Fibroblast of upper back skin (primary cell): Measurements from ENCODE around the gene KCNMA1.

Source experiments
- DNase-seq: peaks from one replicate; pipeline ENCODE4 v3.0.0-alpha.2; 2013

KCNMA1 gene

GRCh38 chr10:77287647-77288120 is 349.9 kb downstream of the KCNMA1 start:
- no peak for DNase-seq

GRCh38 chr10:77286531-77287508 is 350.8 kb downstream of the KCNMA1 start:
- no peak for DNase-seq

- DNase-seq, result no peak
These were observed 352.0 kb downstream of the KCNMA1 start for GRCh38 chr10:77285529-77286182.

- no peak for DNase-seq
These were observed 352.8 kb downstream of the KCNMA1 start for GRCh38 chr10:77284797-77285196.

GRCh38 chr10:77283326-77283725 is 354.3 kb downstream of the KCNMA1 start:
- no peak for DNase-seq

GRCh38 chr10:77282163-77282562 is 355.4 kb downstream of the KCNMA1 start:
- DNase-seq, result no peak

- DNase-seq, result peak; percentile 67
These were observed 355.9 kb downstream of the KCNMA1 start for GRCh38 chr10:77281719-77282118.

GRCh38 chr10:77279207-77279606 is 358.4 kb downstream of the KCNMA1 start:
- peak; percentile 81 for DNase-seq

GRCh38 chr10:77274046-77274795 is 363.4 kb downstream of the KCNMA1 start:
- peak; percentile 55 for DNase-seq

- DNase-seq, result no peak
These were observed 368.4 kb downstream of the KCNMA1 start for GRCh38 chr10:77269163-77269562.

- no peak for DNase-seq
These were observed 368.9 kb downstream of the KCNMA1 start for GRCh38 chr10:77268721-77269120.

GRCh38 chr10:77267703-77268675 is 369.6 kb downstream of the KCNMA1 start:
- DNase-seq, result peak; percentile 64

- no peak for DNase-seq
These were observed 371.4 kb downstream of the KCNMA1 start for GRCh38 chr10:77266242-77266641.

- DNase-seq, result no peak
These were observed 373.1 kb downstream of the KCNMA1 start for GRCh38 chr10:77264527-77264926.

GRCh38 chr10:77264107-77264506 is 373.5 kb downstream of the KCNMA1 start:
- DNase-seq, result no peak

- no peak for DNase-seq
These were observed 373.9 kb downstream of the KCNMA1 start for GRCh38 chr10:77263700-77264099.

GRCh38 chr10:77261146-77261545 is 376.5 kb downstream of the KCNMA1 start:
- no peak for DNase-seq

GRCh38 chr10:77259171-77259874 is 378.3 kb downstream of the KCNMA1 start:
- DNase-seq, result no peak

- no peak for DNase-seq
These were observed 381.3 kb downstream of the KCNMA1 start for GRCh38 chr10:77256346-77256745.

- no peak for DNase-seq
These were observed 384.0 kb downstream of the KCNMA1 start for GRCh38 chr10:77253556-77254064.

- DNase-seq, result peak; percentile 50
These were observed 384.5 kb downstream of the KCNMA1 start for GRCh38 chr10:77253147-77253545.
